Measurements from ENCODE around the gene CRABP2.

GRCh38 chr1:156684227-156684782 is 21.1 kb downstream of the CRABP2 start:
- TF ChIP-seq EZH2 (IDR thresholded peaks at IDR 0.05; ENCODE audit: insufficient read depth, poor library complexity, severe bottlenecking), result no peak
- TF ChIP-seq EZH2phosphoT487 (IDR thresholded peaks at IDR 0.05; ENCODE audit: insufficient read depth, low read depth), result no peak

Data from GM23248 (cell line).